Activated T-helper 2 cell treated with anti-CD3 and anti-CD28 coated beads, Interferon-gamma antibody, Interleukin-2, Interleukin-4, amounts not matched to agents 10 μg/mL and 5 μg/mL and 100 μg/mL, durations not matched to agents 14 hours and 24 hours and 36 hours (primary cell): ENCODE measurements around the gene RGS7. TPM values are rescaled to one million over a fixed set of nuclear protein-coding genes. Genes with fewer than 3 reads are reported as not detected.
"Not testable (repeated sequence)": the region's sequence is repeated elsewhere in the genome, so short reads cannot be mapped to it uniquely, and the experiment has no call there.

Experiments used
- DNase-seq: peaks from one replicate; pipeline ENCODE4 v3.0.0; 2021; ENCODE audit warnings: low spot score
- H3K27ac Mint-ChIP-seq: one replicate; pipeline ENCODE4 v1.8.0; 2021; ENCODE audit warnings: mixed read lengths
- H3K27me3 Mint-ChIP-seq: one replicate; pipeline ENCODE4 v1.8.0; 2021; ENCODE audit warnings: low read depth, mixed read lengths
- H3K36me3 Mint-ChIP-seq: one replicate; pipeline ENCODE4 v1.8.0; 2021; ENCODE audit warnings: low read depth, mixed read lengths
- H3K4me1 Mint-ChIP-seq: one replicate; pipeline ENCODE4 v1.8.0; 2021; ENCODE audit warnings: low read depth, mixed read lengths
- H3K4me3 Mint-ChIP-seq: one replicate; pipeline ENCODE4 v1.8.0; 2021; ENCODE audit warnings: low read depth, mild to moderate bottlenecking, moderate library complexity, mixed read lengths
- H3K9me3 Mint-ChIP-seq: one replicate; pipeline ENCODE4 v1.8.0; 2021; ENCODE audit warnings: mixed read lengths
- intact Hi-C: fragments of 100-400 bp; cut with micrococcal nuclease; formaldehyde crosslinking; loops from one replicate; pipeline ENCODE4 v1.15.1; 2023
- total RNA-seq: library from RNA; stranded (reverse); gene quantifications from 2 replicates; pipeline ENCODE4 v1.2.3, GENCODE V29; 2022

RGS7 gene
- total RNA-seq, 1 donor from 2014 or later, result not detected

DNA sequence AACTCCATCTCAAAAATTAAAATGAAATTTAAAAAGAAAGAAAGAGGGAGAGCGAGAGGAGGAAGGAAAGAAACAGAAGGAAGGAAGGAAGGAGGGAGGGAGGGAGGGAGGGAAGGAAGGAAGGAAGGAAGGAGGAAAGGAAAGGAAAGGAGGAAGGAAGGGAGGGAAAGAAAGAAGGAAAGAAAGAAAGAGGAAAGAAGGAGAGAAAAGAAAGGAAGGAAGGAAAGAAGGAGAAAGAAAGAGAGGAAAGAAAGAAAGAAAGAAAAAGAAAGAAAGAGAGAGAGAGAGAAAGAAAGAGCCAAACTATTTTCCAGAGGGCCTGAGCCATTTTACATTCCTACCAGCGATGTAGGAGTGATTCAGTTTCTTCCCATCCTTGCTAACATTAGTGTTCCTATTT, 364.0 kb downstream of the RGS7 start:
- Mint-ChIP-seq H3K9me3 (peaks cover 6% of the 10 kb centered on the region), H3K4me1 (no peaks in the 10 kb centered on the region), H3K27ac (no peak overlapping the region), H3K27me3 (no peaks in the 10 kb centered on the region), H3K4me3 (no peak overlapping the region), H3K36me3 (no peaks in the 10 kb centered on the region)
- intact Hi-C loops, result no loop called here
- no peak for DNase-seq

DNA sequence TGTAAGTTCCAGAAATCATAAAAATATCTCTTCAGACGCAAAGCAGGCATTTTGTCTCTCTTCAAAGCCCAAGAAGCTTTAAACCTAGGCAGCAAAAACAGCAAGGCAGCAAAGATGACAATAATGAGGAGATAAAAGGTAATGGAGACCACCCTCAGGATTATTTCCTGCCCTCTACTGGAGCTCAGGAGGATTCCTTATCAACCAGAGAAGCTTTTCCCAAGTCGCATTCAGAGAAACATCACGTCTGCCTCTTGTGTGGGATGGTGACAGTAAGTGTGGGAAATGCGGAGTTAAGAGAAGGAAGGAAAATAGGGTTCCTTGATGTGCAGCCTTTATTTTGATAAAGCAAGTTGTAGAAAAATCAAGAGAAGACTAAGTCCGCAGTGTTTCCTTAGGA, 365.8 kb downstream of the RGS7 start:
- Mint-ChIP-seq H3K27ac (no peak overlapping the region), H3K9me3 (peaks cover 6% of the 10 kb centered on the region), H3K4me3 (no peak overlapping the region), H3K36me3 (no peaks in the 10 kb centered on the region), H3K4me1 (no peaks in the 10 kb centered on the region), H3K27me3 (no peaks in the 10 kb centered on the region)
- intact Hi-C loops, result no loop called here
- DNase-seq, result no peak

DNA sequence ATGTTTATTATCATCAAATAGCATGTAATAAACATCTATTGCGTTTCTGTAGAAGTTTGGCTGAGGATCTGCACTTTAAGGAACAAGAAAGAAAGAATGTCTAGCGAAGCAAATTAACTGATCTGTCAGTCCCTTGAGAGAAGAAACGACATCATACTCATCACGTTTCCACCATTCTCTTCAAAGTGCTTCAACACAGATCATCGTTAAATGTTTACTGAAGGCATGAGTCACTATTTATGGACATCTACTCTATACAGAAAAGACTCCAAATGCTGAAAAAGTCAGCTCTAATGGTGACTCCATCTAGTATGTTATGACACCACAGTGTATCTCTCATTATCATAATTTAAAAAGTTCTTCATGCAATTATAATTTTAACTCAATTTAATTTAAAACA, 369.1 kb downstream of the RGS7 start:
- Mint-ChIP-seq H3K27me3 (no peaks in the 10 kb centered on the region), H3K4me1 (no peaks in the 10 kb centered on the region), H3K4me3 (no peak overlapping the region), H3K36me3 (no peaks in the 10 kb centered on the region), H3K9me3 (peaks cover 19% of the 10 kb centered on the region), H3K27ac (no peak overlapping the region)
- DNase-seq, result no peak
- intact Hi-C loops, result no loop called here

DNA sequence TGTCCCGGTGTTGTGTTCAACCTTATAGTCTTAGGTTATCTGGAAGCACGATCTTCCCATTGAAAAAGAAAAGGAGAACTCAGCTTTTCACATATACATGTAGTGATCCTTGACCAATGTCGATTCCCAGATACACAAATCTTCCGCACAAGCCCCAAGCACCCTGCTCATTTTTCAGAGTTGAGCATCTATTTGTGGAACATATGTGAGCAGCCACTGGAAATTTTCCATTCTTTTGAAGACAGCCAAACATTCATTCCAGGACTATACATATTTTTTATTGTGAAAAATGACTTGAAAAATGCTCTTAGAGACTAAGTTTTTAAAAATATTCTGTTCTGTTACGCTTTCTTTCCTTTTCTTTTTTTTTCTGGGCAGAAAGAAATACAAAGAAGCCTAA, 371.9 kb downstream of the RGS7 start:
- intact Hi-C loops, result no loop called here

DNA sequence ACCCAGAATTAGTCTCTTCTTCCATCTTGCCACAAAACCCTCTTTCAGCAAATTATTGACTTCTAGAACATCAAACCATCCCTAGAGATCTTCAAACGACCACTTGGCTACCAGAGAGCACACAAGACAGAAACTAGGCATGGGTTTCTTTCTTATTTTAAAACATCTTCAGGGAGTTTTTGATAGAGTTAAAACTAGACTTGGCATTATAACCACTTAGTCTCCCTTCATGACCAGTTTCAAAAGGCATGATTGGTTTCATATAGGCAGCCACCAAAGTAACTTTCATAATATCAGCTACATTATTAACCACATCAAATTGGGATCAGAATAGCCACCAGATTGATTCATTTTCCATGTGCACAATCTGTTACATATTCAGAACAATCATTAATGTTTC, 376.7 kb downstream of the RGS7 start:
- no peak for DNase-seq
- H3K4me3 Mint-ChIP-seq, result no peak overlapping the region
- peaks cover 26% of the 10 kb centered on the region for H3K9me3 Mint-ChIP-seq
- H3K36me3 Mint-ChIP-seq, result no peaks in the 10 kb centered on the region
- H3K27ac Mint-ChIP-seq, result no peak overlapping the region
- no peaks in the 10 kb centered on the region for H3K27me3 Mint-ChIP-seq
- no peaks in the 10 kb centered on the region for H3K4me1 Mint-ChIP-seq
- intact Hi-C loops, result no loop called here

More for the DNA sequence above, 371.9 kb downstream of the RGS7 start:
- Mint-ChIP-seq H3K27ac (no peak overlapping the region), H3K36me3 (no peaks in the 10 kb centered on the region), H3K9me3 (peaks cover 17% of the 10 kb centered on the region), H3K27me3 (no peaks in the 10 kb centered on the region), H3K4me3 (no peak overlapping the region), H3K4me1 (no peaks in the 10 kb centered on the region)
- DNase-seq, result no peak

DNA sequence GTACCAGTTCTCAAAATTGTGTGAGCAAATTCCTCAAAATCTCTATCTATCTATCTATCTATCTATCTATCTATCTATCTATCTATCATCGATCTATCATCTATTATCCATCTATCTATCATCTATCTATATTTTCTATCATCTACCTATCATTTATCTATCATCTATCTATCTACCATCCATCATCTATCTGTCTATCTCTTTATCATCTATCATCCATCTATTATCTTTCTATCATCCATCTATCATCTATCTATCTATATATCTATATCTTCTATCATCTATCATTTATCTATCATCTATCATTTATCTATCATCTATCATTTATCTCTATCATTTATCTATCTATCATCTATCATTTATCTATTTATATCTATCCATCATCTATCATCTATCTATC, 380.3 kb downstream of the RGS7 start:
- Mint-ChIP-seq H3K9me3 (peaks cover 16% of the 10 kb centered on the region), H3K4me3 (no peak overlapping the region), H3K27me3 (no peaks in the 10 kb centered on the region), H3K27ac (no peak overlapping the region), H3K36me3 (no peaks in the 10 kb centered on the region), H3K4me1 (no peaks in the 10 kb centered on the region)
- intact Hi-C loops, result no loop called here
- no peak for DNase-seq

DNA sequence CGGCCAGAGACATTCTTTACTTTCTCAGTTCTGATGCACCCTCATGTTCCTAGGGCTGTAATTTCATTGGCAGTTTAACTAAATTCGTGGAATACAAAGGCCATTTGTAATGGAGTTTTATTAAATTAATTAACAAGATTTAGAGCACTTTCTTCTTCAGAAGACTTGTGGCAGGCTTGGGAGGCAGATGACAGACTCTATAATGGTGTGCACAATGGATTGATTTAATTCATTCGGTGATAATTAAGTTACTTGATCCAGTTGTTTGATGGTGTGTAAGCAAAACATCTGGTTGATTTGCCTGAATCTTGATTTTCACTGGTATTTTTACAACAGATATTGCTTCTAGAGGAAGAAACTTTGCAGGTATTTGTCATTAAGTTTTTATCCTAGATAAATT, 383.1 kb downstream of the RGS7 start:
- H3K9me3 Mint-ChIP-seq, result peaks cover 22% of the 10 kb centered on the region
- no peaks in the 10 kb centered on the region for H3K36me3 Mint-ChIP-seq
- intact Hi-C loops, result no loop called here
- no peak overlapping the region for H3K4me3 Mint-ChIP-seq
- DNase-seq, result no peak
- H3K4me1 Mint-ChIP-seq, result no peaks in the 10 kb centered on the region
- H3K27ac Mint-ChIP-seq, result no peak overlapping the region
- H3K27me3 Mint-ChIP-seq, result no peaks in the 10 kb centered on the region

DNA sequence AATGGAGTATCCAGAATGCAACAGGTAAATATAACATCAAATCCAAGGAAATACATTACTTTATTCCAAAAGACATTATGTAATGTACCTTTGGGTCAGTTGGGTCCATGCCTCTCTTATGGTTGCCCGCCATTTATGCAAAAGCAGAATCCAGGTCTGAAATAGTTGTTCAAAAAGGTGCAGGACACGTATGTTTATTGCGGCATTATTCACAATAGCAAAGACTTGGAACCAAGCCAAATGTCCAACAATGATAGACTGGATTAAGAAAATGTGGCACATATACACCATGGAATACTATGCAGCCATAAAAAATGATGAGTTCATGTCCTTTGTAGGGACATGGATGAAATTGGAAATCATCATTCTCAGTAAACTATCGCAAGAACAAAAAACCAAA, 384.9 kb downstream of the RGS7 start:
- H3K4me1 Mint-ChIP-seq, H3K27ac Mint-ChIP-seq, H3K36me3 Mint-ChIP-seq, H3K4me3 Mint-ChIP-seq, intact Hi-C loops, DNase-seq, H3K27me3 Mint-ChIP-seq: not testable (repeated sequence)
- peaks cover 12% of the 10 kb centered on the region for H3K9me3 Mint-ChIP-seq

DNA sequence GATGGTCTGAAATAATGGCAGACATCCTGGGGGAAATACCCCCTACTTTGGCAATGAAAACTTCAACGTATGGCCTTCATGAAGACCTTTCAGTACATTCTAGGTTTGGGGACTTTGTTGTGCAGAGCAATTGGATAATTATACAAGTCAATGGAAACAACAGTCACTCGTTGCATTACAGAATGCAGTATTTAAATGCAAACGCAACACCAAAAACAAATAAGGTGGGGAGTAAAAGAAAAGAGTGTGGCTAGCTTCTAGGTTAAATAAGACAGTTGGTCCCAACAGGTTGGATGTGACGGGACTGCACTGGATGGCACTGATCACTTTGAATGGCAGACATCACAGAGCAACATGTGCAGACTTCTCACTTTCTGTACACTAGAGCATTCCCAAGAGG, 386.8 kb downstream of the RGS7 start:
- intact Hi-C loops, result no loop called here
- no peaks in the 10 kb centered on the region for H3K4me1 Mint-ChIP-seq
- H3K9me3 Mint-ChIP-seq, result peaks cover 6% of the 10 kb centered on the region
- no peak overlapping the region for H3K4me3 Mint-ChIP-seq
- no peak overlapping the region for H3K27ac Mint-ChIP-seq
- H3K36me3 Mint-ChIP-seq, result no peaks in the 10 kb centered on the region
- no peak for DNase-seq
- no peaks in the 10 kb centered on the region for H3K27me3 Mint-ChIP-seq

DNA sequence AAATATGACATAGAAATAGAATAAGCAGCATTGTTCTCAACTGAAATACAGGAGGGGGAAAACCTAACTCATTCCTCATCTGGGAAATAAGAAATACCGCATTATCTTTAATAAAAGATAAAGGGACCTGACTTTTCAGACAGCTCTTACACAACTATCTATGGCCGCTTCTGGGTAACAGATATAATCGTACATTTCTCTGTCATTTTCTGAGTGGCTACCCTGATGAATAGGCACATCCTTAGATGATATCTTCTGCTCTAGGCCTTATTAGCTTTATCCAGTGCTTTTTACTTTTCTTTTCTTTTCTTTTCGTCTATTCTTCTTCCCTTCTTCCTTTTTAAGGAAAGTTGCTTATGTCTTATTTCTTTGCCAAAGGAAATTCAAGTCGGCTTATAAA, 388.1 kb downstream of the RGS7 start:
- no peaks in the 10 kb centered on the region for H3K4me1 Mint-ChIP-seq
- intact Hi-C loops, result no loop called here
- H3K4me3 Mint-ChIP-seq, result no peak overlapping the region
- no peak for DNase-seq
- H3K27me3 Mint-ChIP-seq, result no peaks in the 10 kb centered on the region
- peaks cover 6% of the 10 kb centered on the region for H3K9me3 Mint-ChIP-seq
- no peaks in the 10 kb centered on the region for H3K36me3 Mint-ChIP-seq
- no peak overlapping the region for H3K27ac Mint-ChIP-seq

DNA sequence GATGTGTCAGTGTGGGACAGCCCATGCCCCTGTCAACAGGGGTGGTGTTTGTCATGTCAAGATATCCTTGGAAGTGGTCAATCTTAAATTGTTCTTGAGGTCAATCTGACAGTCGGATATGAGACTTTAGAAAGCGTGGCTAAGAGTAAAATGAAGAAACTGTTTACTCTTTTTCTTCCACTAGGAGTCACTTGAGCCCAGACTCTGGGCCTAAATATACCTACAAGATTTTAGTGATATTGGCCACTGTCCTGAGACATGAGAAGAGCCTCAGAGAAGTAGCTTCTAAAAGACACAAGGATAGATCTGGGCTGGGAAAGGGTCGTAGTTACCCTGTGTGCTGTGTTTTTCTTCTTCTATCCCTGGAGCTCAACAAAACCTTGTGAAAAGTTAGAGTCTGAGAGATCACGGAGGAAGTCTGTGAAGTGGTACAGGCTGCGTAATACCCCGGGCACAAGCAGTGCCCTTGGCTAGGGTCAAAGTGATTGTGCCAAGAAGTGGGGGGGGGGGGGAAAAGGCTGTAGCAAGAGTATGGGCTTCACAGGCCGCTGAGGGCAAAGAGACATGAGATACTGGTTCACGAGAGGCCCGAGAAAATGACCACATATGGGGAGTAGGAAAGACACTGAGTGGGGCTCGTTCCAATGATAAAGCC, 389.8 kb downstream of the RGS7 start:
- no peak overlapping the region for H3K4me3 Mint-ChIP-seq
- H3K27me3 Mint-ChIP-seq, result no peaks in the 10 kb centered on the region
- peaks cover 6% of the 10 kb centered on the region for H3K9me3 Mint-ChIP-seq
- no peaks in the 10 kb centered on the region for H3K4me1 Mint-ChIP-seq
- DNase-seq, result no peak
- H3K27ac Mint-ChIP-seq, result no peak overlapping the region
- intact Hi-C loops, result no loop called here
- H3K36me3 Mint-ChIP-seq, result no peaks in the 10 kb centered on the region

DNA sequence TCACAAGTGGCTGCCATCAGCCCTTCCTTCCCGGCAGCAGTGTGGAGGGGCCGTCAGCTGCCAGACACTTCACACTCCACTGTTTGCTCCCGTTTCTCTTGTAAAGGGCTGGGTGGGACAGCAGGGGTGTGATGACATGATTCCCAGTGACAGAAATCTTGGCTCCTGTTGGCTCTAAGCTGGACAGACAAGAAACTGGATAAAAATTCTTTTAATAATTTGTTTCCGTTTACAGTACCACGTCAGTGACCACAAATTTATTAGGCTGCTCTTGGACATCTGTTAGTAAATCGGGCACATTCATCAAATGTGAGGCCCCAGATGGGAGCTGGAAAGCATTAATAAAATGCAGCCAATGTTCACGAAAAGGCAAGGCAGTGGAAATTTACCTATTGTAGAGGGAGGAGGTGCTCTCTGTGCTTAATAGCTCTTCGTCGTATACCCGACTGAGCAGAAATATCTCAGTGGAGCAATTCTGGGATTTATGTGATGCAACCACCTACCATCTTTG, 391.4 kb downstream of the RGS7 start:
- no peaks in the 10 kb centered on the region for H3K27me3 Mint-ChIP-seq
- H3K27ac Mint-ChIP-seq, result no peak overlapping the region
- no peak overlapping the region for H3K4me3 Mint-ChIP-seq
- intact Hi-C loops, result no loop called here
- peaks cover 6% of the 10 kb centered on the region for H3K9me3 Mint-ChIP-seq
- no peaks in the 10 kb centered on the region for H3K36me3 Mint-ChIP-seq
- DNase-seq, result no peak
- no peaks in the 10 kb centered on the region for H3K4me1 Mint-ChIP-seq

DNA sequence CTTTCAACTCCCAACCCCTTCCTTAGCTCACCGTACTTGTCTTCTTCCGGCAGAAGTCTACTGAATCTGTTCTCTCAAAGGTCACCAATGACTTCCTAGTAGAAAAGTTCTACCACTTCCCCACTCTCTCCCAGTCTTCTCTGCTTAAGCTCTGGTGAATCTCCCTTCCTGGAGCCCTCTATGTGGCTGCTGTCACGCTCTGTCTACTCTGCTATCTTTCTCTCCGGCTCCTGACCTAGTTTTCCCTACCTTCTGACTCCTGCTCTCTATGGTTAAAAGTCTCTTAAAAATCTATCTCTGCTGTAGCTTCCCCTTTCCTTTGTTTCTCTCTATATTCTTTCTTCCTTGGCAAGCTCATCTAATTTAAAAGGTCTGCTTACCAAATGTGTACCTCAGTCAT, 394.9 kb downstream of the RGS7 start:
- no peak overlapping the region for H3K27ac Mint-ChIP-seq
- DNase-seq, result no peak
- H3K4me3 Mint-ChIP-seq, result no peak overlapping the region
- no peaks in the 10 kb centered on the region for H3K36me3 Mint-ChIP-seq
- no peaks in the 10 kb centered on the region for H3K27me3 Mint-ChIP-seq
- intact Hi-C loops, result no loop called here
- H3K9me3 Mint-ChIP-seq, result no peaks in the 10 kb centered on the region
- H3K4me1 Mint-ChIP-seq, result no peaks in the 10 kb centered on the region

DNA sequence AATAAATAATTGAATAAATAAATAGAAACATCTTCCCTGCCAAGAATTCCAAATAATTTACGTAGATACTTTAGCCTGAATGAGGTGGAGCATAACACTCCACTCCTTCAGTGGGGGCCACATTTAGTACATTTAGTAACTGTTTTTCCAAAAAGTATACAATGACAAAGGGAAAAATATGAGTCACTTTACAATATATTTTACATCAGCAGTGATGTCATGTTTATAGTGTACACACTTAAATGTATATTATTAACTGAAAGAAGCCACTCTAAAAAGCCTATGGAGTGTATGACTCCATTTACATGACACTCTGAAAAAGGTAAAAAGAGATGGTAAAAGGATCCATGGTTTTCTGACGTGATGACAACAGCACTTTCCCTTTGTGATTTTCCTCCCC, 400.6 kb downstream of the RGS7 start:
- Mint-ChIP-seq H3K4me1 (no peaks in the 10 kb centered on the region), H3K9me3 (peaks cover 3% of the 10 kb centered on the region), H3K36me3 (no peaks in the 10 kb centered on the region), H3K27me3 (no peaks in the 10 kb centered on the region), H3K4me3 (no peak overlapping the region), H3K27ac (no peak overlapping the region)
- intact Hi-C loops, result no loop called here
- no peak for DNase-seq
